CD8-positive, alpha-beta memory T cell (primary cell): Measurements from ENCODE around the gene MEGF6. TPM values are rescaled to one million over a fixed set of nuclear protein-coding genes. Genes with fewer than 3 reads are reported as not detected.

Source experiments
- CTCF ChIA-PET: fragments of 350-600 bp; sonication (Branson Sonifier 250); formaldehyde crosslinking; loops from one replicate; lab custom pipeline; 2021; ENCODE audit warnings: antibody characterized with exemption; lab: Charles Lee
- POLR2A ChIA-PET: fragments of 350-600 bp; sonication (Branson Sonifier 250); formaldehyde crosslinking; loops from one replicate; lab custom pipeline; 2021; ENCODE audit warnings: antibody characterized with exemption; lab: Charles Lee
- DNase-seq, 5 donors: peaks; one replicate each; pipeline versions ENCODE4 v3.0.0 to v3.0.0-alpha.2; 2020 to 2022; ENCODE audit warnings: mixed read lengths in 1 of 5
- H3K27ac ChIP-seq: one replicate; pipeline ENCODE4 v1.7.0; 2013; ENCODE audit warnings: low read depth, mild to moderate bottlenecking, low read length, moderate library complexity
- H3K27me3 ChIP-seq: 2 replicates; pipeline ENCODE4 v1.7.0; 2013; ENCODE audit warnings: low read length, mild to moderate bottlenecking; ENCODE audit not compliant: insufficient read depth, poor library complexity, severe bottlenecking
- H3K36me3 ChIP-seq: 2 replicates; pipeline ENCODE4 v1.7.0; 2013; ENCODE audit warnings: mild to moderate bottlenecking, low read length, moderate library complexity; ENCODE audit not compliant: insufficient read depth
- H3K4me1 ChIP-seq: 2 replicates; pipeline ENCODE4 v1.7.0; 2013; ENCODE audit warnings: mild to moderate bottlenecking, low read length, moderate library complexity; ENCODE audit not compliant: insufficient read depth
- H3K4me3 ChIP-seq: 2 replicates; pipeline ENCODE4 v1.7.0; 2013; ENCODE audit warnings: mild to moderate bottlenecking, low read length
- H3K9me3 ChIP-seq: 2 replicates; pipeline ENCODE4 v1.7.0; 2013; ENCODE audit warnings: mild to moderate bottlenecking, low read length
- H3K27ac Mint-ChIP-seq, 8 donors: one replicate each; pipeline ENCODE4 v1.8.0; 2020 to 2021; ENCODE audit warnings: mixed read lengths in 8 of 8, mild to moderate bottlenecking in 6 of 8, inconsistent platforms in 3 of 8, moderate library complexity in 3 of 8
- H3K27me3 Mint-ChIP-seq, 2 donors: one replicate each; pipeline ENCODE4 v1.8.0; 2020 to 2021; ENCODE audit warnings: mixed read lengths in 2 of 2, mild to moderate bottlenecking in 1 of 2, moderate library complexity in 1 of 2
- H3K36me3 Mint-ChIP-seq, 3 donors: one replicate each; pipeline ENCODE4 v1.8.0; 2020 to 2021; ENCODE audit warnings: mixed read lengths in 3 of 3, inconsistent platforms in 1 of 3, mild to moderate bottlenecking in 1 of 3
- H3K4me1 Mint-ChIP-seq, 3 donors: one replicate each; pipeline ENCODE4 v1.8.0; 2020 to 2021; ENCODE audit warnings: mixed read lengths in 3 of 3, inconsistent platforms in 1 of 3, mild to moderate bottlenecking in 1 of 3
- H3K4me3 Mint-ChIP-seq, 7 donors: one replicate each; pipeline ENCODE4 v1.8.0; 2020 to 2021; ENCODE audit warnings: mixed read lengths in 7 of 7, mild to moderate bottlenecking in 6 of 7, moderate library complexity in 4 of 7, inconsistent platforms in 2 of 7
- H3K9me3 Mint-ChIP-seq, 5 donors: one replicate each; pipeline ENCODE4 v1.8.0; 2020 to 2022; ENCODE audit warnings: mixed read lengths in 5 of 5, mild to moderate bottlenecking in 3 of 5, moderate library complexity in 2 of 5, inconsistent platforms in 1 of 5
- polyA plus RNA-seq: library from polyadenylated mRNA; unstranded; fragments of 300-500 nt; fragmentation: Illumina TruSeq; gene quantifications from one replicate; pipeline ENCODE4 v1.2.3, GENCODE V29; 2021
- total RNA-seq, 2 experiments: library from RNA; stranded (reverse); gene quantifications; one replicate each; pipeline ENCODE4 v1.2.3, GENCODE V29; 2021

MEGF6 gene
- total and polyA plus RNA-seq, 3 experiments from 2014 or later, result 3.4 to 12.0 (median 10.8) TPM

- H3K9me3 ChIP-seq, result no peaks in the 10 kb centered on the region
- no peak overlapping the region for H3K27ac ChIP-seq
- peaks cover 0 to 4% of the 10 kb centered on the region in 2 donors for H3K27me3 Mint-ChIP-seq
- ChIA-PET POLR2A (no interaction called here), CTCF (no interaction called here)
- no peak overlapping the region for H3K4me3 ChIP-seq
- DNase-seq, result no peak
- no peaks in the 10 kb centered on the region for H3K9me3 Mint-ChIP-seq
- H3K27ac Mint-ChIP-seq, result no peak overlapping the region
- H3K4me1 ChIP-seq, result no peaks in the 10 kb centered on the region
- no peak overlapping the region for H3K4me3 Mint-ChIP-seq
- H3K27me3 ChIP-seq, result no peaks in the 10 kb centered on the region
- H3K36me3 ChIP-seq, result no peaks in the 10 kb centered on the region
- H3K4me1 Mint-ChIP-seq, result no peaks in the 10 kb centered on the region
- H3K36me3 Mint-ChIP-seq, result no peaks in the 10 kb centered on the region
Measured at GRCh38 chr1:3476666-3477065, 134.6 kb downstream of the MEGF6 start.

GRCh38 chr1:3475839-3476573, 135.3 kb downstream of the MEGF6 start:
- H3K27me3 Mint-ChIP-seq, result peaks cover 0 to 4% of the 10 kb centered on the region in 2 donors
- CTCF ChIA-PET, result no interaction called here
- no peaks in the 10 kb centered on the region for H3K27me3 ChIP-seq
- no peak overlapping the region for H3K4me3 ChIP-seq
- DNase-seq, result no peak
- no peaks in the 10 kb centered on the region for H3K36me3 Mint-ChIP-seq
- H3K9me3 Mint-ChIP-seq, result no peaks in the 10 kb centered on the region
- H3K4me1 ChIP-seq, result no peaks in the 10 kb centered on the region
- POLR2A ChIA-PET, result no interaction called here
- no peak overlapping the region for H3K27ac Mint-ChIP-seq
- no peaks in the 10 kb centered on the region for H3K36me3 ChIP-seq
- H3K9me3 ChIP-seq, result no peaks in the 10 kb centered on the region
- no peak overlapping the region for H3K4me3 Mint-ChIP-seq
- no peaks in the 10 kb centered on the region for H3K4me1 Mint-ChIP-seq
- H3K27ac ChIP-seq, result no peak overlapping the region

- no peaks in the 10 kb centered on the region for H3K4me1 ChIP-seq
- CTCF ChIA-PET, result no interaction called here
- POLR2A ChIA-PET, result no interaction called here
Measured at GRCh38 chr1:3474421-3474820, 136.9 kb downstream of the MEGF6 start.

GRCh38 chr1:3474016-3474415, 137.3 kb downstream of the MEGF6 start:
- ChIA-PET CTCF (no interaction called here), POLR2A (no interaction called here)
- no peaks in the 10 kb centered on the region for H3K27me3 ChIP-seq
- no peaks in the 10 kb centered on the region for H3K4me1 ChIP-seq
- no peak overlapping the region for H3K27ac ChIP-seq
- no peaks in the 10 kb centered on the region for H3K36me3 ChIP-seq
- H3K4me1 Mint-ChIP-seq, result no peaks in the 10 kb centered on the region
- peaks cover 0 to 4% of the 10 kb centered on the region in 2 donors for H3K27me3 Mint-ChIP-seq
- no peak overlapping the region for H3K4me3 ChIP-seq
- no peaks in the 10 kb centered on the region for H3K9me3 Mint-ChIP-seq
- H3K9me3 ChIP-seq, result no peaks in the 10 kb centered on the region
- DNase-seq, result no peak
- H3K4me3 Mint-ChIP-seq, result no peak overlapping the region
- H3K27ac Mint-ChIP-seq, result peak overlapping the region in 1 of 8 donors; percentile 92
- no peaks in the 10 kb centered on the region for H3K36me3 Mint-ChIP-seq

More at GRCh38 chr1:3474421-3474820, 136.9 kb downstream of the MEGF6 start:
- no peaks in the 10 kb centered on the region for H3K4me1 Mint-ChIP-seq
- H3K36me3 Mint-ChIP-seq, result no peaks in the 10 kb centered on the region
- no peaks in the 10 kb centered on the region for H3K9me3 Mint-ChIP-seq
- H3K27me3 ChIP-seq, result no peaks in the 10 kb centered on the region
- H3K27ac Mint-ChIP-seq, result peak overlapping the region in 1 of 8 donors; percentile 92
- H3K9me3 ChIP-seq, result no peaks in the 10 kb centered on the region
- DNase-seq, result no peak
- H3K4me3 Mint-ChIP-seq, result no peak overlapping the region
- peaks cover 0 to 4% of the 10 kb centered on the region in 2 donors for H3K27me3 Mint-ChIP-seq
- H3K4me3 ChIP-seq, result no peak overlapping the region
- no peak overlapping the region for H3K27ac ChIP-seq
- H3K36me3 ChIP-seq, result no peaks in the 10 kb centered on the region

- H3K9me3 ChIP-seq, result no peaks in the 10 kb centered on the region
- no peaks in the 10 kb centered on the region for H3K4me1 ChIP-seq
- no peaks in the 10 kb centered on the region for H3K36me3 ChIP-seq
- Mint-ChIP-seq H3K9me3 (no peaks in the 10 kb centered on the region), H3K36me3 (no peaks in the 10 kb centered on the region), H3K4me1 (no peaks in the 10 kb centered on the region), H3K27me3 (peaks cover 0 to 4% of the 10 kb centered on the region in 2 donors), H3K27ac (peak overlapping the region in 1 of 8 donors; percentile 63), H3K4me3 (no peak overlapping the region)
- no peaks in the 10 kb centered on the region for H3K27me3 ChIP-seq
- ChIA-PET POLR2A (no interaction called here), CTCF (no interaction called here)
- no peak for DNase-seq
- H3K27ac ChIP-seq, result no peak overlapping the region
- no peak overlapping the region for H3K4me3 ChIP-seq
Measured at GRCh38 chr1:3473381-3473844, 137.9 kb downstream of the MEGF6 start.

GRCh38 chr1:3472906-3473305, 138.4 kb downstream of the MEGF6 start:
- POLR2A ChIA-PET, result no interaction called here
- H3K27me3 ChIP-seq, result no peaks in the 10 kb centered on the region
- H3K4me3 ChIP-seq, result no peak overlapping the region
- Mint-ChIP-seq H3K4me1 (no peaks in the 10 kb centered on the region), H3K9me3 (no peaks in the 10 kb centered on the region), H3K27ac (no peak overlapping the region), H3K27me3 (peaks cover 0 to 4% of the 10 kb centered on the region in 2 donors), H3K36me3 (no peaks in the 10 kb centered on the region), H3K4me3 (no peak overlapping the region)
- DNase-seq, result no peak
- H3K36me3 ChIP-seq, result no peaks in the 10 kb centered on the region
- no peak overlapping the region for H3K27ac ChIP-seq
- H3K9me3 ChIP-seq, result no peaks in the 10 kb centered on the region
- CTCF ChIA-PET, result no interaction called here
- no peaks in the 10 kb centered on the region for H3K4me1 ChIP-seq

- Mint-ChIP-seq H3K4me3 (no peak overlapping the region), H3K4me1 (no peaks in the 10 kb centered on the region), H3K27ac (peak overlapping the region in 1 of 8 donors; percentile 15), H3K27me3 (peaks cover 0 to 4% of the 10 kb centered on the region in 2 donors), H3K9me3 (no peaks in the 10 kb centered on the region), H3K36me3 (no peaks in the 10 kb centered on the region)
- Histone ChIP-seq H3K4me1 (no peaks in the 10 kb centered on the region), H3K9me3 (no peaks in the 10 kb centered on the region), H3K27me3 (no peaks in the 10 kb centered on the region), H3K4me3 (no peak overlapping the region), H3K36me3 (no peaks in the 10 kb centered on the region), H3K27ac (no peak overlapping the region)
- no peak for DNase-seq
- POLR2A ChIA-PET, result no interaction called here
- CTCF ChIA-PET, result interaction anchor here (1.5 kb wide), 1 partner anchor 19 kb away, joined by 4 read pairs; no protein-coding TSS in a partner anchor
Measured at GRCh38 chr1:3472088-3472850, 139.0 kb downstream of the MEGF6 start.
